HG03064 (cell line): ENCODE measurements around the gene KLHL26.
A peak's percentile ranks its signal among the peaks of the same experiment; 100 is the strongest.
"Not testable (repeated sequence)": the region's sequence is repeated elsewhere in the genome, so short reads cannot be mapped to it uniquely, and the experiment has no call there.

Experiments used
- ATAC-seq: cut with Tn5 transposase; IDR thresholded peaks from one replicate; pipeline ENCODE4 v1.9.1; 2021; ENCODE audit warnings: low read depth; ENCODE audit not compliant: unreplicated experiment

KLHL26 gene

DNA sequence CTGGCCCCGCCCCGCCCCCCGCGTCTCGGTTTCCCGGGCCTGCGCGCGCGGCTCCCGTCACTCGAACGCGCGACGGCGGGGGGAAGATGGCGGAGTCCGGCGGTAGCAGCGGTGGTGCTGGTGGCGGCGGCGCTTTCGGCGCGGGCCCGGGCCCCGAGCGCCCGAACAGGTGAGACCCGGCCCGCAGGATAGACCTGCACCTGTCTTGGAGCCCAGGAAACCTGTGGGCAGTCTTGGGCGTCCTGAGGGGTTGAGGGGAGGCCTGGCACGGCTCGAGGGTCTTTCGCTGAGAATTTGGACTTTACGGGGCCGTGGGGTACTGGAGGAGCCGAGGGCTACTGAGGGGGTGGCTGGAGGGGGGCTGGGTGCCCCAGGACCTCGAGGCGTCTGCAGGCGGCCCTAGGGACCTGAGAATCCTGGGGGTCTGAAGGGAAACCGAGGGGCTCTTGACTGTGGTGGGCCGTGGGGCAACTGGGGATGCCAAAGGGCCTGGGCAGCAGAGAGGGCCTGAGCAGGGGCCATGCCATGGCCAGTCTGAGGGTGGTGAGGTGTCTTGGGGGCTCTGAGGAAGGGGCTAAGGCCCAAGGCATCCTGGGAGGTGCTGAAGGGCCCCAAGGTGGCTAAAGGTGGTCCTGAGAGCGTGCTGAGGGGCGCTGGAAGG lies at the start of gene KLHL26:
TSS of gene KLHL26 (plus strand) at position 60 of the 661 bp plus-strand sequence. CDS start at position 87, 27 bp downstream.
- ATAC-seq: no peak

GRCh38 chr19:18587561-18587960 lies 49.3 kb upstream of the KLHL26 start:
- ATAC-seq: no peak

DNA sequence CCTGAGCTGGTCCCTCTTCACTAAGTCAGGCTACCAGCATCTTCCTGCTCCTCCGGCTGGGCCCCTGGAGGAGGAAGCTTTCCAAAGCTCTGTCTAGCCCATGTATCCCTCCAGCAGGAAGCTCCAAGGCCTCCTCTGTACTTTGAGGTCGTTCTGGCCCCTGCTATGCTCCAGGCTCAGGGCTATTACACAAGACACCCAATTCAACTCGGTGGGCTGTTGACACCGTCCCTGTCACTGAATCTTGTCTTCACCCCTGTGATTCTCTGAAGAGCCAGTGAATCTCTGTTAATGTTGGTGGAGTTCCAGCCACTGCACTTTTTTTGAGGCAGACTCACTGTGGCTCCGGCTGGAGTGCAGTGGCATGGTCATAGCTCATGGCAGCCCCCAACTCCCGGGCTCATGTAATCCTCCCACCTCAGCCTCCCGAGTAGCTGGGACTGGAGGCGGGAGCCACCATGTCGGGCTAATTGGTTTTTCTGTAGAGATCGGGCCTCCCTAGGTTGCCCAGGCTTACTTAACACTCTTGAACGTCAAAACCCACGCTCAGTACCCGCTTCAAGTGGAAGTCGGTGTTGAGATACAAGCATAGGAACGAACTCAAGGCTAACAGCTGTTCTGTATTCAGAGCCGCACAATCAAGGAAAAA lies 48.7 kb upstream of the KLHL26 start:
- ATAC-seq: no peak

GRCh38 chr19:18588611-18589379 lies 48.0 kb upstream of the KLHL26 start, which contains the start of gene REX1BD:
Gene REX1BD (plus strand): TSS chr19:18588798. CDS start chr19:18588802, 4 bp downstream.
- peak; percentile 67 for ATAC-seq

DNA sequence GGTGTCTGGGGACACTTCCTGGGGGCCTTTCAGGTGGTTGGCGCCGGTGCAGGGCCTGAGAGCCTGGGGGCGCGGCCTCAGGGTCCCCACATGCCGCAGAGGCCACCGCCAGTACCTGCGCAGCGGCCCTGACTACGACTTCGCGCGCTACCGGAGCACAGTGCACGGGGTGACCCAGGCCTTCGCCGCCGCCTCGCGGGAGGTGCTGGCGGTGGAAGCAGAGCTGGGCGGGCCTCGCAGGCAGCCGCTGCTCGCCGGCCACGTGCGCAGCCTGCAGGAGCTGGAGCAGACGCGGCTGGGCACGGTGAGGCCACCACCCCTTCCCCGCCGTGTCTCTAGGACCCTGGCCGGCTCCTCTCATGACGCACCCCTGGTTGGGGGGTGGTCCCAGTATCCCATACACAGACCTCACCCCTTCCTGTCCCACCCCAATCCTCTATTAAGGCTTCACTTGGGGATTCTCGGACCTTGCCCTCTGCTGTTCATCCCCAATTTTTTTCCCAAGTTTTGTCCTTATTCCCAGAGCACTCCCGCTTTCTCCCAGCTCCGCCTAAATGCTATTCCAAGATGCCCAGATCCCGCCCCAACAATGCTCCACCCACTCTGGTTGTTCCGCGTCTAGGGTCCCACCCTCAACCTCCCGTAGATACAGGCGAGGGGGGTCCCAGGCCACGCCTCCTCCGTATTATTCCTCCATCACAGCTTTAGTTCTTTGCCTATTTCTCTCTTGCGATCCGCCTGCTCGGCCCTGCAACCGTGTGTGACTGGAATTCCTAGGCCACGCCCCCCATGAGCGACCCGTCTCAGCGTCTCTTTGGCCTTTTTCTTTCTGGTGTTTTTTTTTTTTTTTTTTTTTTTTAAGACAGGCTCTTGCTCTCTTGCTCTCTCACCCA lies 47.2 kb upstream of the KLHL26 start:
- ATAC-seq: no peak

- ATAC-seq: no peak
These were observed 46.3 kb upstream of the KLHL26 start for GRCh38 chr19:18590273-18591272.

DNA sequence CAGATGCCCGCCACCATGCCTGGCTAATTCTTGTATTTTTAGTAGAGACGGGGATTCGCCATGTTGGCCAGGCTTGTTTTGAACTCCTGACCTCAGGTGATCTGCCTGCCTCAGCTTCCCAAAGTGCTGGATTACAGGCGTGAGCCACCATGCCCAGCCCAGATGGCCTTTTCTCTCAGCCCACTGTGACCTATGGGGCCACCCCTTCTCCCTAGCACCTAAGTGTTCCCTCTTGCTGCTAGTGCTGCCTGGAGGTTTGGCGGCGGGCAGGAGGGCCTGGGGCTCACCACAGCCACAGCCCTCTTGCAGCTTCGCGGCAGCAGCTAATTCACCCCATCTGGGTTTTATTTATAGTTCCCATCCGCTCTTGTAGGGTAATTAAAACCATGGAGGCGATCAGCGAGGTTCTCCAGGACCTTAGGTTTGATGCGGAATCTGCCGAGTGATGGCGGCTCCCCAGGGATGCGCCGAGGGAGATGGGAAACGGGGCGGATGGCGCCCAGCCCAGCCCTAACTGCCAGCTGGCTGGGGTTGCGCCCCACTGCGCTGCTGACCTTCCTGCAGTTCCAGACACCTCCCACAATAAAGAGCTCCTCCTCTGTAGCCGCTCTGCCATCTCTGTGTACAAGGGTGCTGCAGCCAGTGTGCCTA lies 45.0 kb upstream of the KLHL26 start:
- ATAC-seq: no peak

GRCh38 chr19:18592732-18593131 lies 44.1 kb upstream of the KLHL26 start:
- ATAC-seq: not testable (repeated sequence)

DNA sequence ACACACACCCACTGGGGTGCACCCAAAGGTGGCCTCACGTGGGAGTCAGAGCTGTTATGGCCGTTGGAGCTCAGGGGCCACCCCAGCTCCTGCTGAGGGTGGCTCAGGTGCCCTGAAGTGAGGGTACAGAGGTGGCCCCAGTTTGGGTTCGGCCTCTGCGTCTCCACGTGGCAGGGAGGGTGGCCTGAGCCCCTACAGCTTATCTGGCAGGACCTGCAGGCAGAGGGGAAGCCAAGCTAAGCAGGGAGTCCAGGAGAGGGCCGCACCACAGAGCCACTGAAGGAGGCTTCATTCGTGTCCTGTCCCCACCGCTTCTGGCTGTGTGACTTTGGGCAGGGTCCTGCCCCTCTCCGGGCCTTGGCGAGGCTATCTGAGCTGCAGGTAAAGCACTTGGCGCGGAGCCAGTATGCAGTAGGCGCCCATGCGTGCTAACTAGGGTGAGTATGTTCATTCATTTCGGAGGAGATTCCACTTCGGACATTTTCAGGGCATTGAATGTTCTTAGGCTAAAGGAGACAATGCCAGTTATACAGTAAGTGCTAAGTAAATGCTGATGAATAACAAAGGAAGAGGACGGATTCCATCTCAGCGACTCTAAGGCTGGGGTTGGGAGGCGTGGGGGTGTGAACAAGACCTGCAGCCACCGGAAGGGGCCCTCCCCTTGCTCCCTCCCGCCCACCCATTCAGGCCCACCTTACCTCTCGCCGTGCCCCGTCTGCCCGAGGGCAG lies 43.3 kb upstream of the KLHL26 start:
- no peak for ATAC-seq

- no peak for ATAC-seq
These were observed 42.6 kb upstream of the KLHL26 start for GRCh38 chr19:18594096-18594823.

DNA sequence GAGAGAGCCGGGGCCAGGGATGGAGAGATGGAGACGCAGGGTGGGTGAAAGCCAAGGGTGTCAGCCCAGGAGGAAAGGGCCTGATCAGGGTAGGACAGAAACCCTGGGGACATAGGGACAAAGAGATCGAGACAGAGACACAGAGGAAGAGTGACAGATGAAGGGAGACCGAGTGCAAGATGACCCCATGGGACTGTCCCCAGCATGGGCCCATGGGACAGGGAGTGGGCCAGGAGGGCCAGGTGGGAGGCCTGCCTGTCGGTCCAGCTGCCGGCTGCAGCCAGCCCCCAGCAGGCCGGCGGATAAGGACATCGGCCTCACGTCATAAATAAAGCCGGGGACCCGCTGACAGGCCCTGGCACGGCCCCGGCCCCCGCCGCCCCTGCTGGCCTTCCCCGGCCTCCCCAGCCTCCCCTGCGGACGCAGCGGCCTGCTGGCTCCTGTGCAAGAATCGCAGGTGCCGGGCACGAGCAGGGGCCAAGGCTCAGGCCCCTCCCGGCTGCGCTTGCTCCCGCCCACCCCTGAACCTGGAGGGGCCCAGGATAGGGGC lies 41.9 kb upstream of the KLHL26 start:
- no peak for ATAC-seq

DNA sequence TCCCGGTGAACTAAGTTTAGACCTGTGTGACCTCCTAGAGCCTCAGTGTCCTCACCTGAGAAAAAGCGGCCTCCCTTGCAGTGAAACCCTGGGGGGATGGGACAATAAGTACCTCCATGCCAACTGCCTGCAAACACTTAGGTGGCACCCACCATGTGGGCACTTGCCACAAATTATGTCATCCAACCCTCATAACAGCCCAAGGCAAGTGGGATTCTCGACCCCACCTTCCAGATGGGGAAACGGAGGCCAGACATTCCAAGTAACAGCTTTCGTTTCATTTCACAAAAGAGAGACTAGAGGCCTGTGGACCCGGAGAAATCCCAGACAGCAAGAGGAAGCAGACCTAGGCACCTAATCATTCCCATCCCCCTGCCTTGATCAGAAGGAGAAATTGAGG lies 41.4 kb upstream of the KLHL26 start:
- no peak for ATAC-seq

GRCh38 chr19:18596752-18597157 lies 40.1 kb upstream of the KLHL26 start:
- no peak for ATAC-seq

DNA sequence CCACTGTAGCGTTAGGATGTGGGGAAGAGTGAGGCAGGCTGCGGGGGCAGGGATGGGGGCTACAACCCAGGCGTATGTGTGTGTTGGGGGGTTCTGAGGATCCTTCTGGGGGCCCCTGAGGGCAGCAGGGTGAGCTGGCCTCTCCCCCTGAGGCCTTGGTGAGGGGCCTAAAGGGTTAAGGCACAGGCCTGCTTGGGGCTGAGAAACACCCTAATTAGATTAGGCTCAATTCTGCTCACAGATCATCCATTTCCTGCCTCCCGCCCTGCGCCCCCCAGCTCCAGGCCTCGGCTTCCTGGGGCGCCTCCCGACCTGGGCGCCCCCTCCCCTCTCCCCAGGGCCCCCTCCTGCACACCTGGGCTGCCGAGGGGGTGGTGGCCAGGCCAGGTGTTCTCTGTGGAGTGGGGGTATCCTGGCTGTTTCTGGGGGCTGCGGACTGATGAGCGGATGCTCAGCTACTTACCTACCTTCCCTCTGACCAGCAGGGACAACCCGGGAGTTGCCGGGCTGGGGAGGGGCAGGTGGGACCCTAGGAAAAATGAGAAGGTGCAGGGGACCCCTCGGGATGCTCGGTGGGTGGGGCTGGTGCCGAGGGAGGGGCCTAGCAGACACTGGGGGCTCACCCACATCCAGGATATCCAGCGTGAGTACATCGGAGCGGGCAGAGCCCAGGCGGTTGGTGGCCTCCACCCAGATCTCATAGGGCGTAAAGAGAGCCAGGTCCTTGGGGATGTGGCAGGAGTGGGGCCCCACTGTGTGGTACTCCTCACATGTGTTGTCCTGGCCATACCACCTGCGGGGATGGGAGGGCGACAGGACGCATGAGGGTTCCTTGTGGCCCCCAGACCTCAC lies 38.8 kb upstream of the KLHL26 start:
- no peak for ATAC-seq

DNA sequence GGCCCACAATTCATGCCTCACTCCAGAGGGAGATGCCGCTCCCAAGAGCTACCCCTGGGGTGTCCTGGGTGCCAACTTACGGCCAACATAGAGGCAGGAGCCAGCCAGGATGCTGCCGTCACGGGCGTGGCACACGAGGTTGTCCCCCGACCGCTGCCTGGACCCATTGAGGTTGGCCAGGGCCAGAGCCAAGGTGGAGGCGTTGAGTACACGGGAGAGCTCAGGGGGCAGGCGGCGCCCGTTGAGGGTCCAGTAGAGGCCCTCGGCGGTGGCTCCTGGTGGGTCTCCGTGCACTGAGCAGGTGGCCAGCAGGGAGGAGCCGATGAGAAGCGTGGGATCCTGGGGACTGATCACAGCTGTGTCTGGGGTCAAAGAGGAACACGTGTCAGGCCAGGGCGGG lies 37.3 kb upstream of the KLHL26 start:
- ATAC-seq: no peak

GRCh38 chr19:18600692-18601397 lies 36.0 kb upstream of the KLHL26 start:
- ATAC-seq: not testable (repeated sequence)
